Measurements from ENCODE around the gene SUSD4.

GRCh38 chr1:223319905-223320580 lies 43.9 kb downstream of the SUSD4 start:
- no peak for TF ChIP-seq CTCF (IDR thresholded peaks at IDR 0.05)
- no peak for TF ChIP-seq SMC3 (IDR thresholded peaks at IDR 0.05)
- TF ChIP-seq ZFP36 (IDR thresholded peaks at IDR 0.05; ENCODE audit: borderline replicate concordance, partially characterized antibody): no peak
- TF ChIP-seq, protein P1, sequence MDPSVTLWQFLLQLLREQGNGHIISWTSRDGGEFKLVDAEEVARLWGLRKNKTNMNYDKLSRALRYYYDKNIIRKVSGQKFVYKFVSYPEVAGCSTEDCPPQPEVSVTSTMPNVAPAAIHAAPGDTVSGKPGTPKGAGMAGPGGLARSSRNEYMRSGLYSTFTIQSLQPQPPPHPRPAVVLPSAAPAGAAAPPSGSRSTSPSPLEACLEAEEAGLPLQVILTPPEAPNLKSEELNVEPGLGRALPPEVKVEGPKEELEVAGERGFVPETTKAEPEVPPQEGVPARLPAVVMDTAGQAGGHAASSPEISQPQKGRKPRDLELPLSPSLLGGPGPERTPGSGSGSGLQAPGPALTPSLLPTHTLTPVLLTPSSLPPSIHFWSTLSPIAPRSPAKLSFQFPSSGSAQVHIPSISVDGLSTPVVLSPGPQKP (IDR thresholded peaks at IDR 0.05; ENCODE audit: low read depth, low read length): no peak
- no peak for TF ChIP-seq E2F6 (IDR thresholded peaks at IDR 0.05; ENCODE audit: borderline replicate concordance, low read depth)
- no peak for TF ChIP-seq BHLHE40 (IDR thresholded peaks at IDR 0.05; ENCODE audit: low read depth, low read length)
- no peak for TF ChIP-seq GATA3 (IDR thresholded peaks at IDR 0.05; ENCODE audit: borderline replicate concordance)
- no peak for TF ChIP-seq PHF8 (IDR thresholded peaks at IDR 0.05; ENCODE audit: borderline replicate concordance, low read depth)
- TF ChIP-seq, protein P2, sequence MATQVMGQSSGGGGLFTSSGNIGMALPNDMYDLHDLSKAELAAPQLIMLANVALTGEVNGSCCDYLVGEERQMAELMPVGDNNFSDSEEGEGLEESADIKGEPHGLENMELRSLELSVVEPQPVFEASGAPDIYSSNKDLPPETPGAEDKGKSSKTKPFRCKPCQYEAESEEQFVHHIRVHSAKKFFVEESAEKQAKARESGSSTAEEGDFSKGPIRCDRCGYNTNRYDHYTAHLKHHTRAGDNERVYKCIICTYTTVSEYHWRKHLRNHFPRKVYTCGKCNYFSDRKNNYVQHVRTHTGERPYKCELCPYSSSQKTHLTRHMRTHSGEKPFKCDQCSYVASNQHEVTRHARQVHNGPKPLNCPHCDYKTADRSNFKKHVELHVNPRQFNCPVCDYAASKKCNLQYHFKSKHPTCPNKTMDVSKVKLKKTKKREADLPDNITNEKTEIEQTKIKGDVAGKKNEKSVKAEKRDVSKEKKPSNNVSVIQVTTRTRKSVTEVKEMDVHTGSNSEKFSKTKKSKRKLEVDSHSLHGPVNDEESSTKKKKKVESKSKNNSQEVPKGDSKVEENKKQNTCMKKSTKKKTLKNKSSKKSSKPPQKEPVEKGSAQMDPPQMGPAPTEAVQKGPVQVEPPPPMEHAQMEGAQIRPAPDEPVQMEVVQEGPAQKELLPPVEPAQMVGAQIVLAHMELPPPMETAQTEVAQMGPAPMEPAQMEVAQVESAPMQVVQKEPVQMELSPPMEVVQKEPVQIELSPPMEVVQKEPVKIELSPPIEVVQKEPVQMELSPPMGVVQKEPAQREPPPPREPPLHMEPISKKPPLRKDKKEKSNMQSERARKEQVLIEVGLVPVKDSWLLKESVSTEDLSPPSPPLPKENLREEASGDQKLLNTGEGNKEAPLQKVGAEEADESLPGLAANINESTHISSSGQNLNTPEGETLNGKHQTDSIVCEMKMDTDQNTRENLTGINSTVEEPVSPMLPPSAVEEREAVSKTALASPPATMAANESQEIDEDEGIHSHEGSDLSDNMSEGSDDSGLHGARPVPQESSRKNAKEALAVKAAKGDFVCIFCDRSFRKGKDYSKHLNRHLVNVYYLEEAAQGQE (IDR thresholded peaks at IDR 0.05): no peak
- TF ChIP-seq RARB (CRISPR knock-in tag; IDR thresholded peaks at IDR 0.05): no peak
- TF ChIP-seq MAFK (IDR thresholded peaks at IDR 0.05; ENCODE audit: partially characterized antibody): no peak
- no peak for TF ChIP-seq JUN (IDR thresholded peaks at IDR 0.05)
- no peak for TF ChIP-seq POLR2A (IDR thresholded peaks at IDR 0.05; ENCODE audit: low read length)

Measured in A549 (cell line).